Skeletal muscle cell (primary cell): ENCODE measurements around the gene MAPK1IP1L.

Source experiments
- DNase-seq: peaks from one replicate; pipeline ENCODE4 v3.0.0-alpha.2; 2010; ENCODE audit warnings: low read depth
- H3K4me3 ChIP-seq: 2 replicates; pipeline ENCODE4 v1.5.1; 2011; ENCODE audit warnings: low read depth, mild to moderate bottlenecking, control low read depth, low read length, moderate library complexity

Gene MAPK1IP1L

DNA sequence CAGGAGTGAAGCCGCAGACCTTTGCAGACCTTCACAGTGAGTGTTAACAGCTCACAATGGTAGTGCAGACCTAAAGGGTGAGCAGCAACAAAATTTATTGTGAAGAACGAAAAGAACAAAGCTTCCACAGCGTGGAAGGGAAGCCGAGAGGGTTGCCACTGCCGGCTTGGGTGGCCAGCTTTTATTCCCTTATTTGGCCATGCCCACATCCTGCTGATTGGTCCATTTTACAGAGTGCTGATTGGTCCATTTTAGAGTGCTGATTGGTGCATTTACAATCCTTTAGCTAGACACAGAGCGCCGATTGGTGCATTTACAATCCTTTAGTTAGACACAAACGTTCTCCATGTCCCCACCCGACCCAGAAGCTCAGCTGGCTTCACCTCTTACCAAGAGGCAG is 35.5 kb downstream of the MAPK1IP1L start:
- H3K4me3 ChIP-seq = no peak overlapping the region
- DNase-seq = no peak

DNA sequence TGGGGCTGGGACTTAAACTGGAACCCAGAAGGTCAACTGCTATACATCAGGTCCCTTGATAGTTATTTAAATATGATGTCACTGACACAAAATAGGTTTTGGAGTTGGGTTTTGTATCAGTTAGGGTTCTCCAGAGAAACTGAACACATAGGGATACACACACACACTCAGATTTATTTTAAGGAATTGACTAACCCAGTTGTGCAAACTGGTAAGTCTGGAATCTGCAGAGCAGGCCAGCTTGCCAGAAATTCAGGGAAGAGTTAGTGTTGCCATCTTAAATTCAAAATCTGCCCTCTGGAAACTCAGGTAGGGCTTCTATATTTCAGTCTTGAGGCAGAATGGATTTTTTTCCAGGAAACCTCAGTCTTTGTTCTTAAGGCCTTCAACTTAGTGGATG is 36.9 kb downstream of the MAPK1IP1L start:
- H3K4me3 ChIP-seq = no peak overlapping the region
- DNase-seq = no peak

DNA sequence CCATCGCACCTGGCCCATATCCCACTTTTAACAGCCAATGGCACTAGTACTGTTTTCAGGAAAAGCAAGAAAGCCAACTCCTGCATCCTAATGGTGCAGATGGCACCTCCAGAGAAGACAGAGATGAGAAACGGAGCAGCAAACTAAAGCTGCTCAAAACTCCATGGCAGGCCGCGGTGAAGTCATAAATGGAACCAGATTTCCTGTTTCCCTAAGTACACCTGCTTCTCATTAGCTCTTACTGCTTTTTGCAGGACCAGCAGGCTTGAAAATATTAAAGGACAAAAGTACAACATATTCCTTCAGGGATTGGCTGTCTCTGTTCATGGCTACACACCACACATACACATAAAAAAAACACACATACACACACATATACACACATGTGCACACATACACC is 40.9 kb downstream of the MAPK1IP1L start:
- DNase-seq = no peak
- no peak overlapping the region for H3K4me3 ChIP-seq

DNA sequence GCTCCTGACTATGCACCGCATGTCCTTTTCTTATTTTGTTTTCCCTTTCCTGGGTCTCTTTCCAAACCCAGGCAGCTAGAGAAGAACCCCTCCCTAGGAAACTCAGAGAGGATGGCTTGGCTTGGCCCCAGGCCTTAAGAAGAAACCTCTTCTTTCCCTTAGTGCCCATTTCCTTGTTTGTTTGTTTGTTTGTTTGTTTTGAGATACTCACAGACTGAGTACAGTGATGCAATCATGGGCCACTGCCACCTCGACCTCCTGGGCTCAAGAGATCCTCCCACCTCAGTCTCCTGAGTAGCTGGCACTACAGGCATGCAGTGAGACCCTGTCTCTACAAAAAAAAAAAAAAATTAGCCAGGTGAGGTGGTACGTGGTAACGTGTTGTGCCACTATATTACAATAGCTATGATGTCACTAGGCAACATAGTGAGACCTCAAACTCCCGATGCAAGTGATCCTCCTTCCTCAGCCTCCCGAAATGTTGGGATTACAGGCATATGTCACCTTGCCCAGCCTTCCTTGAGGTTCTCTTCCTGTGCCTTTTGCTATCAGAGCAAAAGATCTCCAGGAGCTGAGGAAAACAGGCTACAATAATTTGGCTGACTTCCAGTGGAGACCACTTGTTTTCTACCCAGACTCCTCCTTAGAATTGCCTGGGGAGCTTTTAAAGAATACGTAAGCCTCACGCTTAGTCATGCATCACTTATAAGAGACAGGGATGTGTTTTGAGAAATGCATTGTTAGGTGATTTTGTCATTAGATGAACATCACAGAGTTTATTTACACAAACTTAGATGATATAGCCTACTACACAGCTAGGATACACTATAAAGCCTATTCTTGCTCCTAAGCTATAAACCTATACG is 43.1 kb downstream of the MAPK1IP1L start:
- DNase-seq = peak; percentile 83
- no peak overlapping the region for H3K4me3 ChIP-seq

DNA sequence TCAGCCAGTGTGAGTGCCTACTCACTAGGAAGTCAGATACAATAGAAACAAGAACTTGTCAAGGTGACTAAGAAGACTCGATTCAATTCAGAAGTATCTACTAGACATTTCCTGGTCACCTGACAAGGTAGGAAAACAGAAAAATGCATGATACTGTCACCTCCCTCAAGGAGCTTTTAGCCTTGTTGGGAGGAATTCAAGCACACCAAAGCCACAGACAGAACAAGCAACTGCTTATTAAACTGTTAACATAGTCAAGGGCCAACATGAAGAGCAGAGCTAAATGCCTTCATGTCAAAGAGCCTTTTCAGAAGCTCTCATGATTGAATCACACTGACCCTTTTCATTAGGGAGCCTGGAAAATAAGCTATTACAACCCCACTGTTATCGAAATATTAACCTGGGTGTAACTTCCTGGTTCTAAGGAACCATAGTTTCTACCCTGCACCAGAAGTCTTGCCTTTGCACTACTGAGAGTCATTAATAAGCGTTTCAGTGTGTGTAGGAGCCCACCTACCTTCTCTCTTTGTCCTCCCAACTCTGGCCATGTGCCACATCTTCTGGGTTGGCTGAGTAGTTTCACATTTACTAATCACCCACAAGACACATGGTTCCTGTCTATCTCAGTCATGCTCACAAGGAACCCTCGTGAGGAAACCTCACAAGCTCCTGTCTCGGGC is 46.6 kb downstream of the MAPK1IP1L start:
- no peak overlapping the region for H3K4me3 ChIP-seq
- no peak for DNase-seq

DNA sequence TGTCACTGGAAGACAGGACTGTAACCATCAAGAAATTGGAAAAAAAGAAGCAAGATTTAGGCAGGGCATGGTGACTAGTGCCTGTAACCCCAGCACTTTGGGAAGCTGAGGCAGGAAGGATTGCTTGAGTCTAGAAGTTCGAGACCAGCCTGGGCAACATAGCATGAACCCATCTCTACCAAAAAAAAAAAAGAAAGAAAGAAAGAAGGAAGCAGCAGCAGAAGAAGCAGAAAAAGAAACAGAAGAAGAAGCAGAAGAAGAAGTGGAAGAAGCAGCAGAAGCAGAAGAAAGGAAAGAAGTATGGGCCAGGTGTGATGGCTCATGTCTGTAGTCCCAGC is 47.1 kb downstream of the MAPK1IP1L start:
- no peak overlapping the region for H3K4me3 ChIP-seq
- DNase-seq = no peak

DNA sequence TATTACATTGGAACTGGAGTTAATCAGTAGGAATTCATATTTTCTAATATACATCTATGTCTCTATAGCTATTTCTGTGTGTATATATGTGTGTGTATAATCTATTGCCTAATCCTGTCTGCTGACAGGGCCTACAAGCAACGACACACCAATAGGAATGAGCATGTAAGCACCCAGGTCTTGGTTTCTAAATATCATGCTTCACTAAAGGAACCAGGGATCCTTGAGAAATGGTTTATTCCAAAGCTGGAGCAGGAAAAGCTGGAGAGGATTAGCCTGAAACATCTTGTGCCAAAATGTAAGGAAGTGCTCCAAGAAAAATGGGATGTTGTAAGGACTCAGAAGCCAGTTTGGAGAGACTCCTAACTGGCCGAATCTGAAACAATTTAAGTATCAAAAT is 48.3 kb downstream of the MAPK1IP1L start:
- DNase-seq = peak; percentile 34
- no peak overlapping the region for H3K4me3 ChIP-seq

DNA sequence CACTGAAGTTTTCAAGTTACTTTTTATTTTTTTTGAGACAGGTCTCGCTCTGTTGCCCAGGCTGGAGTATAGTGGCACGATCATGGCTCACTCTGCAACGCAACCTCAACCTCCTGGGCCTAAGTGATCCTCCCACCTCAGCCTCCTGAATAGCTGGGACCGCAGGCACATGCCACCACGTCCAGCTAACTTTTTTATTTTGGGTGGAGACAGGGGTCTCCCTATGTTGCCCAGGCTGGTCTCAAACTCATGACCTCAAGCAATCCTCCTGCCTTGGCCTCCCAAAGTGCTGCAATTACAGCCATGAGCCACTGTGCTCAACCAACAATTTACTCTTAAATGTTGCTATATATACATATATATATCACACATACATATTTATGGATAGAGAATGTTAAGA is 50.3 kb downstream of the MAPK1IP1L start:
- DNase-seq = no peak
- H3K4me3 ChIP-seq = no peak overlapping the region

DNA sequence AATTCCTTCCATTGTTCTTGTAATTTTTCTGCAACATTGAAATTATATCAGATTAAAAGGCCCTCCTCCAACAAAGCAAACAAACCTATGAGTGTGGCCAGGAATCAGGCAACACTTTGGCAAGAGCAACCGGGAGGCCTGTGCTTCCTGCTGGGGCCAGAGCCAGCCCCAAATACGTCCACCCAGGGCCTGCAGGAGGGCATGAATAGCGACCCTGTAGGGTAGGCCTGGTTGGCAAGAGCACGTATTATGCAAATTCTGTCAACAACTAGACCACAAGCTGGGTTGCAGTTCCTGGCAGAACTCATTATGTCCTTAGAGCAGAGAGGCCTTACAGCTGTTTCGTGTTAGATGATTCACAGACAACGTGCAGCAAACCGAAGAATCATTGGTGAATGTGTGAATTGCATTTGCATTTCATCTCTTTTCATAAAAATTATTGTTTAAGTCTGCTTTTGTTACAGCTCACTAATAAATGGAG is 50.7 kb downstream of the MAPK1IP1L start:
- peak; percentile 100 for DNase-seq
- no peak overlapping the region for H3K4me3 ChIP-seq

DNA sequence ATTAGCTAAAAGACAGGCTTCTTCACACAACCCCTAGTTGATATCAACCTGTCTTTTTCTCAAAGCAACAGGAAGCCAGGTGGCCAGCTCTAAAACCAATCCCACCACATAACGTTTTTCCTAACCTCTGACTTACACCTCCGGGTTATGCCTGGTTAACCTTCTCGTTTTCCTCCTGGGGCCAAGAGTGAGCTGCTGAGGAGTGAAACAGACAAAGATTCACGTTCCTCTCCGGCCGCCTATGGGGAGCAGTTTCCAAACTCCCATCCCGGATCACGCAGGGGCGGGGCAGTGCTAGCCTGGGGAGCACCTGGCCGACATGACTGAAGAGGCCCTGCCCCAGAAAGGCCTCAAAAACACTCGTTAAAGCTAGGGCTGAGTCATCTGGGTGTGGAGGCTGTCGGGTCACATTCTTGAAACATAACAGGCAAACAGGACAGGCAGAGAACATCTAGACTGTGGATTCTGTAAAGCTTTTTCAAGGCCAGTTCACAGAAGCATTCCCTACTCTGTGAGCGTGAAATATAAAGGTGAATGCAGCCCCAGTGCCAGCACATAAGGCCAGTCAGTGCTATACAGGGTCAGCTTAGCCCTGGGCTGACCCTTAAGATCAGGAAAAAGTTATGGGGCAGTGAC is 51.7 kb downstream of the MAPK1IP1L start:
- peak; percentile 96 for DNase-seq
- H3K4me3 ChIP-seq = peak overlapping the region; percentile 22

DNA sequence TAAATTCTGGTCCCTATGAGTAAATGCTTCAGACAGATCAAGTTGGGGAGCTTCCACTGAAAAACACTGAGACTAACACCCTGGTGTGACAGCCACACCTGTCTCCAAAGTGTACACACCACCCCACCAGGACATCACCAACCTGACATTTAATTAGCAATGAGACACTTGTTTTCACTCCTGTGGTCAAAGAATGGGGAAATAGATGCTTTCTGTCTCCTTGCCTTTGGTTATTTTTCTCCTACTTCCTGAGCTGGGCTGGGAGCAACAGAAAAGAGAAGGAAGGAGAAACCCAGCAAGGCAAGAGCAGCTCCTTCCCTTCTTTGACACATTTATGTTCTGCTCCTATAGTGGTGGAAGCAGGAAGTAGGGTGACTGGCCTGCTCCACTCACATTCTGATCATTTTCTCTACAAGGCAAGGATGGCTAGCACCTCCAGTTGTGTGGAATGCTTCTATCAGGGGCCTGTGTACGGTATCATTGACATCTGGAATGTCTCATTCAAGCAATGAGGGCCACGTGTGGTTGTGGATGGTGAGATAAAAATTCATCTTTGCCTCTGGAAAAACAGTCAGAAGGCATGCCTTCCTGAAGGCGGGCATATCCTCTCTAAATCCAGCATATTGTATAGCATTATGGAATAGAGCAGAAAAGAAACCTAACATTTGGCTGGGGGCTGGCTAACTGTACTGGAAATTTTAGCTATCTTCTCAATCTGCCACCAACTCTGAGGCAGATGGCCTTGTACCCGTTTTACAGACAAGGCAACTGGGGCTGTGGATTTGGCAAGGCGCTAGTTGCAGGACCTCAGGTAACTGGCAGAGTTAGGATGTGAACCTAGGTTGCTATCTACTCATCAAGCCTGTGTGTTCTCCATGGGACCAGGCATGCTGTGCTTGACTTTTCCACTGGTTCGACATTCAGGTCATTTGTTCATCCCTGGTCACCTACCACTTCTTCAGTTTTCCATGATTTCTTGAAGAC is 52.8 kb downstream of the MAPK1IP1L start:
- DNase-seq = no peak
- no peak overlapping the region for H3K4me3 ChIP-seq

DNA sequence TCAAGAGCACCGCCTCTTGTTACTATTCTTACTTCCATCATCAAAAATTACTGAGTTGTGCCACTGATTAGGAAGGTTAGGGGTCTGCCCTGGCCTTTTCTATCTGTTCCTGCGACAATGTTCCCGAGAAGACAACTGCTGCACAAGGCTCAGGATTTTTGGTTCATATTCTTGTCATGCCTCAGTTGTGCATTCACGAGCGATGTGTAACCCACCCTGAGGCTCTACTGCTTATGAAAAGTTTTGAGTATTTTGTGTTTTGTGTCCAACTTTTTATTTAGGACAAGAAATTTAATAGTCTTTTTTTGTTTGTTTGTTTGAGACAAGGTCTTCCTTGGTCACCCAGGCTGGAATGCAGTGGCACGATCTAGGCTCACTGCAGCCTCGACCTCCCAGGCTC is 54.5 kb downstream of the MAPK1IP1L start:
- no peak for DNase-seq
- H3K4me3 ChIP-seq = no peak overlapping the region

DNA sequence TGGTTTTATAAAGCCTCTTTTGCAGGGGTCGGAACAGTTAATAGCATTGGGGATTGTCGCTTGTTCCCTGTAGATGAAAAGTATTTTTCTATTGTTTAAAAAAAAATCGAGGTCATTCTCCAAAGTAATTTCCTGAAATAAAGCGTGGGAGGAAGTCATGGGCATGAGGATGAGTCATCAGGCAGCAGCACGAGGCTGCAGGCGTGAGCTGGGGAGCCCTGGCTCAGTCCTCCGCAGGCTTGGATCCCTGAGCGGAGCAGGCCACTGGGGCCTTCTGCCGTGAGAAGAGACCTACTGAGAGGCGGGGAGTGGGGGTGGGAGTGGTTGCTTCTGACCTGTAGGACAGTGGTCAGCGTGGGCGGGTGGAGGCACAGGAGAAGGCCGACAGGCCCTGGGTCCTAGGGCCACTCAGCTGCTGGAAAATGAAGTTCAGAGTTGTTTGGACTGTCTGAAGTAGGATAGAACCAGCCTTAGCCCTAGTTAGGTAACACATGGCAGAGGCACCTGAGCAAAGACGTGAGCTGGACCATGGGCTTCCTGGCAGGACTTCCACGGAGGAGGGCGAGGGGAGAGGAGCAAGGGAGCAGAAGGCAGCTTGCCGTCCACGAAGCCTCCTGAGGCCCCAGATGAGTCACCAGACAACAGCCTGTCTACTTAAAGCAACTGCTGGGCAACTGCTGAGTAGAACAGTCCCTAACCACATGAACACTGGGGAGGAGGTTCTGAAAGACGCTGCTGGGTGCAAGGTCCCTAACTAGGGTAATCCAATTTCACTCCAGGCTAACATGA is 56.5 kb downstream of the MAPK1IP1L start:
- DNase-seq = peak; percentile 97
- H3K4me3 ChIP-seq = no peak overlapping the region

DNA sequence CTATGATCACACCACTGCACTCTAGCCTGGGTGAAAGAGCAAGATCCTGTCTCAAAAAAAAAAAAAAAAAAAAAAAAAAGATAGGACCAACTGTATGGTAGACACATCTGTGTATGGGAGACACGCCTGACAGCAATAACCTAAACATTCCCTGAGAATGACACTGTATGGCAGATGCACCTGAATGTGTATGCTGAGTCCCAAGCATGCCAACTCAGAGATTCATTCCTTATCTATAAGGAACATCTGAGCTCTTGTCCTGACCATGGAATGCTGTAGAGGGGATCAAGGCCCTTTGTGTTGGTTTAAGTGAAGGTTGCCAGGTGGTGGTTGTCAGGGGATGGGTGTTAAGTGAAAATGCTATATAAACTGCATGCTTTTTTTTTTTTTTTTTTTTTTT is 58.4 kb downstream of the MAPK1IP1L start:
- DNase-seq = no peak
- H3K4me3 ChIP-seq = no peak overlapping the region

DNA sequence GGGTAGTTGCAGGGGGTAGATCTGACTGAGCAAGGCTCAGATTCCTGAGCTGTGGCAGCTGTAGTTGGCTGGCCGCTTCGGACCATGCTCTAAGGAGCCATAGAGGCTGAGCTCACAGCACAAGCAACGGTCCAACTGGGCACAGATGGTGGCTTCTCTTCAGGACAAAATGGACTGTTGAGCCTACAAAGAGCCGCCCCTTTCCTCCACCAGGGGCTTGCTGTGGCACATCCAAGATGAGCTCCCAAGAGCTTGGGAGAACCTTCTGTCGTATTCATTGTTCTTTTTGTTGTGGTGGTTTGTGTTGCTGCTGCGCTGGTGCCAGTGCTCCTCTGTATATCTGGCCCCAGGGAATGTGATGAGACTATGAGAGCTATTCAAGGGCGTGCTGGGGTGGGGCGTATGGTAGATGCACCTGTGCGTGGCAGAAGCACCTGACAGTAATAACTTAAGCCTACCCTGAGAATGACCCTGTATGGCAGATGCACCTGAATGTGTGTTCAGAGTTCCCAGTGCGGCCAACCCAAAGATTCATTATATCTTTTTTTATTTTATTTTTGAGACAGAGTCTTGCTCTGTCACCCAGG is 59.8 kb downstream of the MAPK1IP1L start:
- H3K4me3 ChIP-seq = no peak overlapping the region

DNA sequence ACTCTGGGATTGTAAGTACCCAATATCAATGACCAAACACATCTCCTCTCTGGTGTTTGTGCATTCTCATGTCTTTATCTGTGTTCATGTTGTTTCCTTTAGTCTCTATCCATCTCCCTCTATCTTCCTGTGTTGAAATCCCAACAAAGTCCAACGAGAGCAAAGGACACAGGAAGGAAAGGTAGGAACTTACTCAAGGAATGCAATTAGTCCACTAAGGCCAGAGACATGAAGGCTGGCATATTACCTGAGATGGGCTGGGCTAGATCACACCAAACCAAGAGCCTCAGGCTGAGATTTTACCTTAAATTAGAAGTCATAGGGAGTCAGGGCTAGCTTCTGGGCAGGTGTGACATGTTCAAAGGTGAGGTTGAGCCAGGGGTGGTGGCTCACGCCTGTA is 63.3 kb downstream of the MAPK1IP1L start:
- no peak for DNase-seq
- no peak overlapping the region for H3K4me3 ChIP-seq

More for the DNA sequence above, 59.8 kb downstream of the MAPK1IP1L start:
- DNase-seq = no peak

DNA sequence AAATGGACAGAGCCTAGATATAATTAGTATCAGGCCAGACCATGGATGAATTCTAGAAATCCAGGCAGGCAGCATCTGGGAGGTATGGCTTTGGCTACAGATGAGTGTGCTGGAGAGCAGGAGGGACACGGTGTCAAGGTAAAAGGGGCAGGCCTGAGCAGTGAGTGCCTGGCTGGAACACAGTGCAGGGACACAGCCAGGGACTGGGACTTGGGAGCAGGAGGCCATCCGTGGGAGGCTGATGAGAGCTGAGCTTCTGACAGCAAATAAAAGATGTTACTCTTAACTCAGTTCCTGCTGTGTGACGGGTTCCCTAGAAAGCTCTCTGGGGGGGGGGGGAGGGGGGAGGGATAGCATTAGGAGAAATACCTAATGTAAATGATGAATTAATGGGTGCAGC is 64.0 kb downstream of the MAPK1IP1L start:
- DNase-seq = no peak

DNA sequence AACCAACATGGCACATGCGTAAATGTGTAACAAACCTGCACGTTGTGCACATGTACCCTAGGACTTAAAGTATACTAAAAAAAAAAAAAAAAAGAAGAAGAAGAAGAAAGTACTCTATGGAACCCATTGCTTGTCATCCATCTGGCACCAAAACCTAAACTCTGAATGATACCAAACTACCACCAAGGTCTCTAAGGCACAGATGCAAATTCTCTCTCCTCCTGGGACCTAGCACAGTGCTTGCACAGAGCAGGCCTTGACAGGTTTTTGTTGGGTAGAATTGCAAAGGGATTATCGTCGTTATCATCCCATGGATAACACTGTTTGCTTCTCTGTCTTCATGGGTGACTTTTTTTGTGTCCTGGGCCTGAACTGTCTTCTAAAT is 64.4 kb downstream of the MAPK1IP1L start:
- DNase-seq = no peak
- no peak overlapping the region for H3K4me3 ChIP-seq

More for the DNA sequence above, 64.0 kb downstream of the MAPK1IP1L start:
- H3K4me3 ChIP-seq = no peak overlapping the region
